Mesodermal cell (in vitro differentiated cells): ENCODE measurements around the gene SLC36A3.

Experiments
- H3K27ac ChIP-seq: 2 replicates; pipeline ENCODE4 v1.7.0; 2013; ENCODE audit warnings: mild to moderate bottlenecking, low read depth, low read length, moderate library complexity; ENCODE audit not compliant: severe bottlenecking
- H3K36me3 ChIP-seq: 2 replicates; pipeline ENCODE4 v1.7.1; 2013; ENCODE audit warnings: mild to moderate bottlenecking, low read length, moderate library complexity; ENCODE audit not compliant: control insufficient read depth, insufficient read depth
- H3K4me1 ChIP-seq: one replicate; pipeline ENCODE4 v1.7.1; 2013; ENCODE audit warnings: mild to moderate bottlenecking, low read length; ENCODE audit not compliant: insufficient read depth, control insufficient read depth, poor library complexity, severe bottlenecking
- H3K4me3 ChIP-seq: 2 replicates; pipeline ENCODE4 v1.7.0; 2013; ENCODE audit warnings: low read length, control low read depth, mild to moderate bottlenecking; ENCODE audit not compliant: insufficient read depth, poor library complexity, severe bottlenecking; ENCODE audit errors: extremely low read depth
- H3K9me3 ChIP-seq: 2 replicates; pipeline ENCODE4 v1.7.1; 2013; ENCODE audit warnings: mild to moderate bottlenecking, low read length, moderate library complexity; ENCODE audit not compliant: control insufficient read depth
- WGBS, 2 experiments: methylation state at CpG; one replicate each; pipeline ENCODE4 v1.1.5; 2013; ENCODE audit warnings: missing lambda C conversion rate in 2 of 2; ENCODE audit not compliant: insufficient coverage in 2 of 2; 5-methylcytosine and 5-hydroxymethylcytosine counted together

SLC36A3 gene

GRCh38 chr5:151227918-151228447, 75.6 kb downstream of the SLC36A3 start:
- no peak overlapping the region for H3K27ac ChIP-seq
- H3K9me3 ChIP-seq = no peaks in the 10 kb centered on the region
- 67 to 79% methylated on average over 3 of the region's 6 CpGs for WGBS, 2 experiments
- H3K4me3 ChIP-seq = no peak overlapping the region
- no peaks in the 10 kb centered on the region for H3K36me3 ChIP-seq
- H3K4me1 ChIP-seq = peaks cover 5% of the 10 kb centered on the region
